HepG2 (cell line): ENCODE measurements around the gene HLCS. TPM values are rescaled to one million over a fixed set of nuclear protein-coding genes. Genes with fewer than 3 reads are reported as not detected.
A peak's percentile ranks its signal among the peaks of the same experiment; 100 is the strongest.

Experiments used
- AGO1 ChIP-seq: fragments of 200-400 bp; formaldehyde crosslinking; IDR thresholded peaks from 2 replicates; pipeline ENCODE4 v1.6.1; 2017; ENCODE audit warnings: mild to moderate bottlenecking, low read depth, low read length, moderate library complexity; ENCODE audit not compliant: poor library complexity, severe bottlenecking
- AKAP8 ChIP-seq: sonication (generic); formaldehyde crosslinking; IDR thresholded peaks from 2 replicates; pipeline ENCODE4 v1.5.1; 2020; ENCODE audit warnings: mild to moderate bottlenecking, missing genetic modification reagents
- ASH2L ChIP-seq: fragments of 300-600, 200-600 bp; sonication (generic); IDR thresholded peaks from 2 replicates; pipeline ENCODE4 v1.7.0; 2017; ENCODE audit warnings: low read depth, mild to moderate bottlenecking, moderate library complexity, mixed read lengths, low read length; ENCODE audit not compliant: insufficient read length
- ATM ChIP-seq: fragments of 450-650 bp; IDR thresholded peaks from 2 replicates; pipeline ENCODE4 v1.7.1; 2017; ENCODE audit warnings: mild to moderate bottlenecking, borderline replicate concordance
- GATAD2A ChIP-seq: IDR thresholded peaks from 2 replicates; pipeline ENCODE4 v1.6.1; 2016
- KAT8 ChIP-seq: IDR thresholded peaks from 2 replicates; pipeline ENCODE4 v1.6.1; 2016; ENCODE audit warnings: missing genetic modification reagents, missing compliant biosample characterization
- KMT2A ChIP-seq: sonication (generic); formaldehyde crosslinking; IDR thresholded peaks from 2 replicates; pipeline ENCODE4 v1.4.0; 2020; ENCODE audit warnings: missing genetic modification reagents
- LCORL ChIP-seq, 2 experiments: fragments of 450-650 bp in 1 of 2; sonication (generic) in 1 of 2; formaldehyde crosslinking in 1 of 2; IDR thresholded peaks; 2 replicates each; pipeline versions ENCODE4 v1.5.0 to v1.6.1; 2017 to 2020; ENCODE audit warnings: antibody characterized with exemption in 1 of 2, missing genetic modification reagents in 1 of 2
- MYPOP ChIP-seq: sonication (generic); formaldehyde crosslinking; IDR thresholded peaks from 2 replicates; pipeline ENCODE4 v1.8.1; 2023; ENCODE audit warnings: mild to moderate bottlenecking, moderate library complexity, missing genetic modification reagents
- NONO ChIP-seq, 2 experiments: fragments of 450-650 bp in 1 of 2; sonication (generic) in 1 of 2; formaldehyde crosslinking in 1 of 2; IDR thresholded peaks in 1 of 2; conservative IDR thresholded peaks in 1 of 2; 2 replicates each; pipeline versions ENCODE4 v1.6.1 to v1.8.0; 2017 to 2022; ENCODE audit warnings: mild to moderate bottlenecking in 1 of 2, missing genetic modification reagents in 1 of 2, moderate library complexity in 1 of 2
- RAD21 ChIP-seq: fragments of 450-650 bp; formaldehyde crosslinking; IDR thresholded peaks from 2 replicates; pipeline ENCODE4 v1.5.0; 2020; ENCODE audit warnings: mild to moderate bottlenecking
- SALL1 ChIP-seq: sonication (generic); formaldehyde crosslinking; IDR thresholded peaks from 2 replicates; pipeline ENCODE4 v1.8.0; 2022; ENCODE audit warnings: mild to moderate bottlenecking, missing genetic modification reagents
- SNAPC2 ChIP-seq: sonication (generic); formaldehyde crosslinking; IDR thresholded peaks from 2 replicates; pipeline ENCODE4 v1.8.1; 2022; ENCODE audit warnings: mild to moderate bottlenecking, missing genetic modification reagents
- TCF12 ChIP-seq, 2 experiments: fragments of 450-650 bp in 1 of 2; sonication (generic) in 1 of 2; formaldehyde crosslinking in 1 of 2; IDR thresholded peaks; 2 replicates each; pipeline versions ENCODE4 v1.6.1 to v1.8.0; 2017 to 2022; ENCODE audit warnings: antibody characterized with exemption in 1 of 2, mild to moderate bottlenecking in 1 of 2, missing genetic modification reagents in 1 of 2, moderate library complexity in 1 of 2
- TMF1 ChIP-seq: sonication (generic); formaldehyde crosslinking; IDR thresholded peaks from 2 replicates; pipeline ENCODE4 v1.8.1; 2022; ENCODE audit warnings: low read depth, missing genetic modification reagents
- UBTF ChIP-seq: sonication (generic); formaldehyde crosslinking; IDR thresholded peaks from 2 replicates; pipeline ENCODE4 v1.4.0; 2020; ENCODE audit warnings: mild to moderate bottlenecking, missing genetic modification reagents
- YEATS4 ChIP-seq: sonication (generic); formaldehyde crosslinking; IDR thresholded peaks from 2 replicates; pipeline ENCODE4 v1.4.0; 2020; ENCODE audit warnings: missing genetic modification reagents, borderline replicate concordance
- YY1 ChIP-seq: IDR thresholded peaks from 2 replicates; pipeline ENCODE4 v1.6.1; 2011; ENCODE audit warnings: low read length, low read depth, moderate library complexity, mild to moderate bottlenecking; ENCODE audit not compliant: insufficient read depth, insufficient replicate concordance
- ZBTB21 ChIP-seq: sonication (generic); formaldehyde crosslinking; IDR thresholded peaks from 2 replicates; pipeline ENCODE4 v1.4.0; 2020; ENCODE audit warnings: missing genetic modification reagents
- ZNF572 ChIP-seq: sonication (generic); formaldehyde crosslinking; IDR thresholded peaks from 2 replicates; pipeline ENCODE4 v1.5.1; 2020; ENCODE audit warnings: mild to moderate bottlenecking, missing genetic modification reagents
- ZNF598 ChIP-seq: sonication (generic); formaldehyde crosslinking; IDR thresholded peaks from 2 replicates; pipeline ENCODE4 v1.5.1; 2020; ENCODE audit warnings: mild to moderate bottlenecking, missing genetic modification reagents, borderline replicate concordance
- ZNF761 ChIP-seq: sonication (generic); formaldehyde crosslinking; conservative IDR thresholded peaks from 2 replicates; pipeline ENCODE4 v1.4.0; 2020; ENCODE audit warnings: mild to moderate bottlenecking, missing genetic modification reagents
- ZSCAN29 ChIP-seq: sonication (generic); formaldehyde crosslinking; conservative IDR thresholded peaks from 2 replicates; pipeline ENCODE4 v1.4.0; 2020; ENCODE audit warnings: mild to moderate bottlenecking, missing genetic modification reagents
- ZXDC ChIP-seq: sonication (generic); formaldehyde crosslinking; IDR thresholded peaks from 2 replicates; pipeline ENCODE4 v1.5.0; 2020; ENCODE audit warnings: mild to moderate bottlenecking, missing genetic modification reagents
- polyA plus RNA-seq, 8 experiments: library from polyadenylated mRNA; depleted of rRNA in 3 of 8; stranded (reverse) in 7 of 8; unstranded in 1 of 8; fragments of >200 nt; fragmentation: Illumina TruSeq in 4 of 8; extraction: Trizol in 4 of 8; gene quantifications; 2 replicates each; pipeline versions ENCODE4 v1.2.1 to v1.2.3, GENCODE V29; 2011 to 2016; ENCODE audit warnings: low read depth in 4 of 8, missing spikeins in 1 of 8, mixed read lengths in 1 of 8; ENCODE audit not compliant: insufficient read depth in 1 of 8
- total RNA-seq, 5 experiments: library from RNA; depleted of rRNA; stranded (reverse); fragments of >200 nt; fragmentation: Illumina TruSeq; extraction: Trizol; gene quantifications; 2 replicates each; pipeline ENCODE4 v1.2.3, GENCODE V29; 2016; ENCODE audit warnings: low read depth in 1 of 5

HLCS gene
- total and polyA plus RNA-seq, 2 of the 13 experiments (the other 11 are each of a cell fraction or from before 2014, with no cell fraction given): 7.9 to 12.3 TPM

GRCh38 chr21:37009740-37010341 lies 43.4 kb upstream of the HLCS start (continued):
- TF ChIP-seq ATM (no peak), ZXDC (CRISPR knock-in tag) (no peak), YEATS4 (CRISPR knock-in tag) (peak; percentile 36; the same call in 1 of the 2 replicates), UBTF (CRISPR knock-in tag) (peak; percentile 87), ZNF572 (no peak), SNAPC2 (no peak), KMT2A (peak; percentile 62), SALL1 (peak; percentile 86), ZBTB21 (CRISPR knock-in tag) (no peak), TMF1 (CRISPR knock-in tag) (no peak), ZNF598 (0 out of 2 replicates have a peak, but pooled peaks have one; percentile 34), KAT8 (CRISPR knock-in tag) (peak; percentile 49; the same call in 1 of the 2 replicates), ZSCAN29 (CRISPR knock-in tag) (0 out of 2 replicates have a peak, but pooled peaks have one; percentile 51), YY1 (peak; percentile 50), AKAP8 (CRISPR knock-in tag) (0 out of 2 replicates have a peak, but pooled peaks have one; percentile 28), MYPOP (CRISPR knock-in tag) (peak; percentile 91), TCF12 (IDR thresholded peaks at IDR 0.05) (no peak), TCF12 (CRISPR knock-in tag; IDR thresholded peaks at IDR 0.05) (no peak), AGO1 (no peak), LCORL (IDR thresholded peaks at IDR 0.05) (no peak), LCORL (CRISPR knock-in tag; IDR thresholded peaks at IDR 0.05) (peak; percentile 58; the same call in 1 of the 2 replicates), ASH2L (peak; percentile 44), GATAD2A (CRISPR knock-in tag) (peak; percentile 78), NONO (IDR thresholded peaks at IDR 0.05) (no peak), NONO (CRISPR knock-in tag; conservative IDR thresholded peaks at IDR 0.05) (peak; percentile 61), RAD21 (CRISPR knock-in tag) (peak; percentile 89), ZNF761 (CRISPR knock-in tag) (0 out of 2 replicates have a peak, but pooled peaks have one; percentile 46)
